Measurements from ENCODE around the gene SMNDC1.

The SMNDC1 gene

GRCh38 chr10:110327262-110327914 lies 22.7 kb upstream of the SMNDC1 start:
- no peak for DNase-seq (ENCODE audit: low spot score)

GRCh38 chr10:110326351-110327032 lies 21.8 kb upstream of the SMNDC1 start:
- peak; percentile 79 for DNase-seq (ENCODE audit: low spot score)

- DNase-seq (ENCODE audit: low spot score): no peak
These were observed 20.1 kb upstream of the SMNDC1 start for GRCh38 chr10:110324805-110325280.

- DNase-seq (ENCODE audit: low spot score): no peak
These were observed 19.6 kb upstream of the SMNDC1 start for GRCh38 chr10:110324201-110324804.

GRCh38 chr10:110323503-110323902 lies 18.8 kb upstream of the SMNDC1 start:
- DNase-seq (ENCODE audit: low spot score): peak; percentile 87

GRCh38 chr10:110321869-110322620 lies 17.3 kb upstream of the SMNDC1 start:
- DNase-seq (ENCODE audit: low spot score): no peak

- DNase-seq (ENCODE audit: low spot score): no peak
These were observed 13.4 kb upstream of the SMNDC1 start for GRCh38 chr10:110317866-110318850.

- no peak for DNase-seq (ENCODE audit: low spot score)
These were observed 9.0 kb upstream of the SMNDC1 start for GRCh38 chr10:110313674-110314073.

- no peak for DNase-seq (ENCODE audit: low spot score)
These were observed 7.5 kb upstream of the SMNDC1 start for GRCh38 chr10:110312206-110312605.

GRCh38 chr10:110311357-110311949 lies 6.7 kb upstream of the SMNDC1 start:
- peak; percentile 44 for DNase-seq (ENCODE audit: low spot score)

- DNase-seq (ENCODE audit: low spot score): no peak
These were observed 6.0 kb upstream of the SMNDC1 start for GRCh38 chr10:110310741-110311140.

- no peak for DNase-seq (ENCODE audit: low spot score)
These were observed 3.1 kb upstream of the SMNDC1 start for GRCh38 chr10:110307805-110308204.

GRCh38 chr10:110306452-110306768 lies 1.7 kb upstream of the SMNDC1 start:
- no peak for DNase-seq (ENCODE audit: low spot score)

- DNase-seq (ENCODE audit: low spot score): peak; percentile 66
These were observed 1.2 kb upstream of the SMNDC1 start for GRCh38 chr10:110305767-110306451.

- peak; percentile 33 for DNase-seq (ENCODE audit: low spot score)
These were observed 333 bp downstream of the SMNDC1 start for GRCh38 chr10:110304394-110304779.

- DNase-seq (ENCODE audit: low spot score): no peak
These were observed 1.0 kb downstream of the SMNDC1 start for GRCh38 chr10:110303681-110304080.

- no peak for DNase-seq (ENCODE audit: low spot score)
These were observed 4.2 kb downstream of the SMNDC1 start for GRCh38 chr10:110300486-110300986.

- DNase-seq (ENCODE audit: low spot score): no peak
These were observed 7.8 kb downstream of the SMNDC1 start for GRCh38 chr10:110296966-110297365.

- DNase-seq (ENCODE audit: low spot score): no peak
These were observed 17.9 kb downstream of the SMNDC1 start for GRCh38 chr10:110286841-110287240.

- no peak for DNase-seq (ENCODE audit: low spot score)
These were observed 19.2 kb downstream of the SMNDC1 start for GRCh38 chr10:110285501-110285900.
